HepG2 (cell line): Measurements from ENCODE around the gene PGRMC1. TPM values are rescaled to one million over a fixed set of nuclear protein-coding genes. Genes with fewer than 3 reads are reported as not detected.

Experiments
- ATAC-seq: fragments of 200-7000 bp; cut with Tn5 transposase; 3 replicates; pipeline ENCODE4 v1.9.1; 2020; ENCODE audit warnings: mild to moderate bottlenecking, moderate library complexity
- BruUV-seq: library from RNA; stranded (reverse); fragments of 400-500 nt; replicated peaks from 2 replicates; lab custom pipeline; 2021; lab: Mats Ljungman, UMichigan
- CTCF ChIA-PET: fragments of 300-600 bp; formaldehyde crosslinking; extraction: SDS; loops from one replicate; lab custom pipeline; 2021; ENCODE audit warnings: low total read pairs, inconsistent platforms, low intra/inter-chr PET ratio; lab: Yijun Ruan, JAX
- POLR2A ChIA-PET: fragments of 350-600 bp; sonication (Branson Sonifier 250); formaldehyde crosslinking; loops from one replicate; lab custom pipeline; 2020; ENCODE audit warnings: antibody characterized with exemption, inconsistent platforms; lab: Yijun Ruan, JAX
- DNase-seq: peaks from one replicate; pipeline ENCODE4 v3.0.0-alpha.2; 2015; ENCODE audit warnings: low spot score
- FAIRE-seq: peaks from 3 replicates; lab custom pipeline; 2011; peaks lifted over from hg19 to GRCh38; lab: Jason Lieb, UNC
- H2AFZ ChIP-seq: one replicate; pipeline ENCODE4 v1.6.1; 2011; ENCODE audit warnings: low read length, inconsistent platforms
- H3K27ac ChIP-seq: fragments of 300-600 bp; 3 replicates; pipeline ENCODE4 v1.8.0; 2011; ENCODE audit warnings: mixed run types, mild to moderate bottlenecking, mixed read lengths, low read length, inconsistent platforms; ENCODE audit not compliant: insufficient read depth; ENCODE audit errors: extremely low read length
- H3K27me3 ChIP-seq, 2 experiments: fragments of 200-600 bp in 1 of 2; 2 replicates in 1 of 2; 3 replicates in 1 of 2; pipeline versions ENCODE4 v1.6.0 to v1.8.0; 2011; ENCODE audit warnings: low read length in 2 of 2, mild to moderate bottlenecking in 2 of 2, moderate library complexity in 2 of 2, inconsistent platforms in 1 of 2; ENCODE audit not compliant: insufficient read depth in 2 of 2, control insufficient read depth in 1 of 2
- H3K36me3 ChIP-seq, 2 experiments: fragments of 200-600 bp in 1 of 2; replicated peaks in 1 of 2; 2 replicates in 1 of 2; 3 replicates in 1 of 2; pipeline versions ENCODE4 v1.5.1 to v1.8.0; 2011; ENCODE audit warnings: low read length in 2 of 2, inconsistent platforms in 1 of 2; ENCODE audit not compliant: insufficient read depth in 2 of 2, control insufficient read depth in 1 of 2
- H3K4me1 ChIP-seq: 2 replicates; pipeline ENCODE4 v1.5.1; 2012; ENCODE audit warnings: low read length, inconsistent platforms; ENCODE audit not compliant: insufficient read depth
- H3K4me2 ChIP-seq: 2 replicates; pipeline ENCODE4 v1.6.0; 2011; ENCODE audit warnings: low read depth, low read length, inconsistent platforms
- H3K4me3 ChIP-seq, 3 experiments: fragments of 200-600 bp in 1 of 3; sonication (generic), shearing (Covaris generic) in 1 of 3; replicated peaks in 1 of 3; 2 replicates each; pipeline ENCODE4 v1.5.1; 2011 to 2016; ENCODE audit warnings: low read length in 3 of 3, inconsistent platforms in 2 of 3, low read depth in 2 of 3, mild to moderate bottlenecking in 2 of 3, control low read depth in 1 of 3, mixed read lengths in 1 of 3; ENCODE audit not compliant: insufficient read depth in 1 of 3
- H3K79me2 ChIP-seq: one replicate; pipeline ENCODE4 v1.6.1; 2011; ENCODE audit warnings: low read length, inconsistent platforms; ENCODE audit not compliant: insufficient read depth
- H3K9ac ChIP-seq: 2 replicates; pipeline ENCODE4 v1.6.0; 2011; ENCODE audit warnings: mild to moderate bottlenecking, low read depth, low read length, inconsistent platforms; ENCODE audit not compliant: insufficient read depth
- H3K9me3 ChIP-seq: 2 replicates; pipeline ENCODE4 v1.5.1; 2012; ENCODE audit warnings: mild to moderate bottlenecking, low read length
- H4K20me1 ChIP-seq: 2 replicates; pipeline ENCODE4 v1.6.0; 2011; ENCODE audit warnings: inconsistent platforms, mild to moderate bottlenecking, low read length, moderate library complexity; ENCODE audit not compliant: insufficient read depth
- ATF7 ChIP-seq, 2 experiments: fragments of 450-650 bp in 1 of 2; sonication (generic) in 1 of 2; formaldehyde crosslinking in 1 of 2; IDR thresholded peaks; 2 replicates each; pipeline versions ENCODE4 v1.4.0 to v1.6.1; 2016 to 2020; ENCODE audit warnings: antibody characterized with exemption in 1 of 2, mild to moderate bottlenecking in 1 of 2, missing genetic modification reagents in 1 of 2
- BCL3 ChIP-seq: sonication (generic); formaldehyde crosslinking; IDR thresholded peaks from 2 replicates; pipeline ENCODE4 v1.5.1; 2020; ENCODE audit warnings: mild to moderate bottlenecking, missing genetic modification reagents, moderate library complexity
- SATB2 ChIP-seq: sonication (generic); formaldehyde crosslinking; IDR thresholded peaks from 2 replicates; pipeline ENCODE4 v1.5.0; 2020; ENCODE audit warnings: missing genetic modification reagents
- SMYD3 ChIP-seq: sonication (generic); formaldehyde crosslinking; IDR thresholded peaks from 2 replicates; pipeline ENCODE4 v1.8.1; 2023; ENCODE audit warnings: mild to moderate bottlenecking, missing genetic modification reagents
- ZBTB7B ChIP-seq: sonication (generic); formaldehyde crosslinking; IDR thresholded peaks from 2 replicates; pipeline ENCODE4 v1.4.0; 2020; ENCODE audit warnings: missing genetic modification reagents
- ZNF143 ChIP-seq: sonication (generic); formaldehyde crosslinking; IDR thresholded peaks from 2 replicates; pipeline ENCODE4 v1.4.0; 2020; ENCODE audit warnings: missing genetic modification reagents
- ZNF234 ChIP-seq: sonication (generic); formaldehyde crosslinking; conservative IDR thresholded peaks from 2 replicates; pipeline ENCODE4 v1.5.1; 2020; ENCODE audit warnings: mild to moderate bottlenecking, missing genetic modification reagents
- WGBS: methylation state at CpG from one replicate; pipeline ENCODE4 v1.1.6; 2017; ENCODE audit warnings: low lambda C conversion rate; 5-methylcytosine and 5-hydroxymethylcytosine counted together
- in situ Hi-C: cut with HindIII; loops from 2 replicates; pipeline ENCODE4 v1.10.0; 2017; ENCODE audit warnings: low pct_unique_long_range_greater_than_20kb; ENCODE audit not compliant: extremely low pct_ligation_motif_present
- intact Hi-C: fragments of 100-400 bp; cut with micrococcal nuclease; formaldehyde crosslinking; loops from one replicate; pipeline ENCODE4 v1.10.0; 2022; ENCODE audit not compliant: unreplicated experiment
- polyA plus RNA-seq, 8 experiments: library from polyadenylated mRNA; depleted of rRNA in 3 of 8; stranded (reverse) in 7 of 8; unstranded in 1 of 8; fragments of >200 nt; fragmentation: Illumina TruSeq in 4 of 8; extraction: Trizol in 4 of 8; gene quantifications; 2 replicates each; pipeline versions ENCODE4 v1.2.1 to v1.2.3, GENCODE V29; 2011 to 2016; ENCODE audit warnings: low read depth in 4 of 8, missing spikeins in 1 of 8, mixed read lengths in 1 of 8; ENCODE audit not compliant: insufficient read depth in 1 of 8
- total RNA-seq, 5 experiments: library from RNA; depleted of rRNA; stranded (reverse); fragments of >200 nt; fragmentation: Illumina TruSeq; extraction: Trizol; gene quantifications; 2 replicates each; pipeline ENCODE4 v1.2.3, GENCODE V29; 2016; ENCODE audit warnings: low read depth in 1 of 5
- TF ChIP-seq, protein P1 (sequence below): sonication (generic); formaldehyde crosslinking; IDR thresholded peaks from 2 replicates; pipeline ENCODE4 v1.5.0; 2020; ENCODE audit warnings: mild to moderate bottlenecking, missing genetic modification reagents, moderate library complexity

PGRMC1 gene
- total and polyA plus RNA-seq, 2 of the 13 experiments (the other 11 are each of a cell fraction or from before 2014, with no cell fraction given): 44.7 to 124 TPM

- ATAC-seq: no peak
- H4K20me1 ChIP-seq: no peaks in the 10 kb centered on the region
- DNase-seq: no peak
- no peak overlapping the region for H3K27ac ChIP-seq
- no peak overlapping the region for H3K4me3 ChIP-seq
- peak; percentile 73 for TF ChIP-seq ATF7 (IDR thresholded peaks at IDR 0.05)
- no peak for TF ChIP-seq ATF7 (CRISPR knock-in tag; IDR thresholded peaks at IDR 0.05)
- TF ChIP-seq, protein P1, sequence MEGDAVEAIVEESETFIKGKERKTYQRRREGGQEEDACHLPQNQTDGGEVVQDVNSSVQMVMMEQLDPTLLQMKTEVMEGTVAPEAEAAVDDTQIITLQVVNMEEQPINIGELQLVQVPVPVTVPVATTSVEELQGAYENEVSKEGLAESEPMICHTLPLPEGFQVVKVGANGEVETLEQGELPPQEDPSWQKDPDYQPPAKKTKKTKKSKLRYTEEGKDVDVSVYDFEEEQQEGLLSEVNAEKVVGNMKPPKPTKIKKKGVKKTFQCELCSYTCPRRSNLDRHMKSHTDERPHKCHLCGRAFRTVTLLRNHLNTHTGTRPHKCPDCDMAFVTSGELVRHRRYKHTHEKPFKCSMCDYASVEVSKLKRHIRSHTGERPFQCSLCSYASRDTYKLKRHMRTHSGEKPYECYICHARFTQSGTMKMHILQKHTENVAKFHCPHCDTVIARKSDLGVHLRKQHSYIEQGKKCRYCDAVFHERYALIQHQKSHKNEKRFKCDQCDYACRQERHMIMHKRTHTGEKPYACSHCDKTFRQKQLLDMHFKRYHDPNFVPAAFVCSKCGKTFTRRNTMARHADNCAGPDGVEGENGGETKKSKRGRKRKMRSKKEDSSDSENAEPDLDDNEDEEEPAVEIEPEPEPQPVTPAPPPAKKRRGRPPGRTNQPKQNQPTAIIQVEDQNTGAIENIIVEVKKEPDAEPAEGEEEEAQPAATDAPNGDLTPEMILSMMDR (CRISPR knock-in tag): peak; percentile 25
- no peak for TF ChIP-seq SMYD3 (CRISPR knock-in tag)
- ChIA-PET CTCF (no interaction called here), POLR2A (no interaction called here)
- no peaks in the 10 kb centered on the region for H3K9me3 ChIP-seq
- no peak for FAIRE-seq
- H3K79me2 ChIP-seq: no peaks in the 10 kb centered on the region
- BruUV-seq: no TSS peak
- no peaks in the 10 kb centered on the region for H3K4me1 ChIP-seq
- intact Hi-C loops (no loop called here), in situ Hi-C loops (no loop called here)
- no peaks in the 10 kb centered on the region for H3K36me3 ChIP-seq
- H3K4me2 ChIP-seq: no peak overlapping the region
- WGBS: 15% methylated on average over 4 of the region's 4 CpGs
- H3K27me3 ChIP-seq: no peaks in the 10 kb centered on the region
- H2AFZ ChIP-seq: no peak overlapping the region
- no peak overlapping the region for H3K9ac ChIP-seq
Measured at GRCh38 chrX:119288890-119289393, 52.9 kb downstream of the PGRMC1 start.

- in situ Hi-C loops: no loop called here
- Histone ChIP-seq H3K9ac (no peak overlapping the region), H4K20me1 (no peaks in the 10 kb centered on the region), H3K36me3 (no peaks in the 10 kb centered on the region), H3K4me2 (no peak overlapping the region), H3K4me3 (no peak overlapping the region), H3K27ac (no peak overlapping the region), H2AFZ (no peak overlapping the region), H3K27me3 (no peaks in the 10 kb centered on the region), H3K4me1 (no peaks in the 10 kb centered on the region), H3K79me2 (no peaks in the 10 kb centered on the region), H3K9me3 (no peaks in the 10 kb centered on the region)
- FAIRE-seq: no peak
- intact Hi-C loops: no loop called here
- DNase-seq: no peak
- POLR2A ChIA-PET: no interaction called here
- CTCF ChIA-PET: no interaction called here
- BruUV-seq: no TSS peak
- ATAC-seq: no peak
- TF ChIP-seq ZNF143 (CRISPR knock-in tag) (no peak), ZNF234 (CRISPR knock-in tag) (no peak), SATB2 (CRISPR knock-in tag) (no peak), BCL3 (no peak), ZBTB7B (CRISPR knock-in tag) (no peak)
Measured at GRCh38 chrX:119290476-119290875, 54.4 kb downstream of the PGRMC1 start.
